Activated B cell treated with CpG ODN at 0.5 μM for 24 hours (primary cell): ENCODE results near the gene THSD4. TPM values are rescaled to one million over a fixed set of nuclear protein-coding genes. Genes with fewer than 3 reads are reported as not detected.

Experiments
- ATAC-seq: fragments of 200-7000 bp; cut with Tn5 transposase; one replicate; pipeline ENCODE4 v1.10.0; 2021; ENCODE audit warnings: low read depth, mild to moderate bottlenecking, moderate library complexity
- CTCF ChIA-PET: fragments of 350-600 bp; sonication (Branson Sonifier 250); formaldehyde crosslinking; loops from one replicate; lab custom pipeline; 2021; ENCODE audit warnings: antibody characterized with exemption; lab: Charles Lee
- POLR2A ChIA-PET: fragments of 350-600 bp; sonication (Branson Sonifier 250); formaldehyde crosslinking; loops from one replicate; lab custom pipeline; 2021; ENCODE audit warnings: antibody characterized with exemption; lab: Charles Lee
- DNase-seq: peaks from one replicate; pipeline ENCODE4 v3.0.0; 2022
- H3K27ac Mint-ChIP-seq: one replicate; pipeline ENCODE4 v1.8.0; 2020; ENCODE audit warnings: mixed read lengths
- H3K27me3 Mint-ChIP-seq: one replicate; pipeline ENCODE4 v1.8.0; 2021; ENCODE audit warnings: mixed read lengths
- H3K36me3 Mint-ChIP-seq: one replicate; pipeline ENCODE4 v1.8.0; 2021; ENCODE audit warnings: low read depth, mixed read lengths
- H3K4me1 Mint-ChIP-seq: one replicate; pipeline ENCODE4 v1.8.0; 2021; ENCODE audit warnings: mixed read lengths
- H3K4me3 Mint-ChIP-seq: one replicate; pipeline ENCODE4 v1.8.0; 2020; ENCODE audit warnings: mild to moderate bottlenecking, mixed read lengths
- H3K9me3 Mint-ChIP-seq: one replicate; pipeline ENCODE4 v1.8.0; 2020; ENCODE audit warnings: mixed read lengths
- CTCF ChIP-seq: fragments of 200-600 bp; IDR thresholded peaks from one replicate; pipeline ENCODE4 v1.8.0; 2022; ENCODE audit warnings: antibody characterized with exemption, mild to moderate bottlenecking
- intact Hi-C: fragments of 100-400 bp; cut with micrococcal nuclease; formaldehyde crosslinking; loops from one replicate; pipeline ENCODE4 v1.15.1; 2024
- total RNA-seq: library from RNA; stranded (reverse); gene quantifications from 2 replicates; pipeline ENCODE4 v1.2.3, GENCODE V29; 2022

Gene THSD4
- total RNA-seq, 1 donor from 2014 or later = not detected

- TF ChIP-seq CTCF = no peak
- Mint-ChIP-seq H3K4me3 (no peak overlapping the region), H3K27ac (no peak overlapping the region), H3K9me3 (no peaks in the 10 kb centered on the region), H3K4me1 (peaks cover 2% of the 10 kb centered on the region), H3K27me3 (no peaks in the 10 kb centered on the region), H3K36me3 (no peaks in the 10 kb centered on the region)
- ATAC-seq (no peak), DNase-seq (no peak)
- intact Hi-C loops = no loop called here
- CTCF ChIA-PET = no interaction called here
- POLR2A ChIA-PET = no interaction called here
Observed at GRCh38 chr15:71807691-71808091, 692.4 kb downstream of the THSD4 start.

- Mint-ChIP-seq H3K9me3 (no peaks in the 10 kb centered on the region), H3K27me3 (no peaks in the 10 kb centered on the region), H3K27ac (no peak overlapping the region), H3K36me3 (no peaks in the 10 kb centered on the region), H3K4me1 (peaks cover 2% of the 10 kb centered on the region), H3K4me3 (no peak overlapping the region)
- no peak for DNase-seq
- intact Hi-C loops = no loop called here
- no peak for ATAC-seq
- ChIA-PET CTCF (interaction anchor here (1.2 kb wide), 1 partner anchor 348 kb away, joined by 3 read pairs; no protein-coding TSS in a partner anchor), POLR2A (no interaction called here)
- TF ChIP-seq CTCF = no peak
Observed at GRCh38 chr15:71808311-71809020, 693.2 kb downstream of the THSD4 start.

GRCh38 chr15:71809346-71809745, 694.1 kb downstream of the THSD4 start:
- ATAC-seq = no peak
- POLR2A ChIA-PET = no interaction called here
- intact Hi-C loops = no loop called here
- TF ChIP-seq CTCF = no peak
- no peak overlapping the region for H3K27ac Mint-ChIP-seq
- H3K4me1 Mint-ChIP-seq = peaks cover 2% of the 10 kb centered on the region
- H3K9me3 Mint-ChIP-seq = no peaks in the 10 kb centered on the region
- no peak overlapping the region for H3K4me3 Mint-ChIP-seq
- CTCF ChIA-PET = interaction anchor here (1.2 kb wide), 1 partner anchor 347 kb away, joined by 3 read pairs; no protein-coding TSS in a partner anchor
- no peak for DNase-seq
- H3K27me3 Mint-ChIP-seq = no peaks in the 10 kb centered on the region
- no peaks in the 10 kb centered on the region for H3K36me3 Mint-ChIP-seq

- Mint-ChIP-seq H3K4me1 (no peaks in the 10 kb centered on the region), H3K36me3 (no peaks in the 10 kb centered on the region), H3K27ac (no peak within 1 kb of the TSS), H3K4me3 (no peak within 1 kb of the TSS), H3K27me3 (no peaks in the 10 kb centered on the region), H3K9me3 (no peaks in the 10 kb centered on the region)
- ChIA-PET CTCF (no interaction called here), POLR2A (no interaction called here)
- no peak for DNase-seq
- no peak for ATAC-seq
- no peak for TF ChIP-seq CTCF
- intact Hi-C loops = no loop called here
Observed at GRCh38 chr15:71810256-71811035, 695.2 kb downstream of the THSD4 start, which contains the start of gene NR2E3. Gene NR2E3, plus strand, starts transcription at chr15:71810554. Its CDS starts 190 bp downstream, at chr15:71810744.
